ENCODE results near the gene TEAD1. TPM values are rescaled to one million over a fixed set of nuclear protein-coding genes. Genes with fewer than 3 reads are reported as not detected.

TEAD1 gene
- total RNA-seq, 6 experiments from 2014 or later = 218 to 252 (median 227) TPM

GRCh38 chr11:12684816-12685215 lies 10.6 kb downstream of the TEAD1 start:
- Mint-ChIP-seq H3K27me3 (ENCODE audit: insufficient read depth) (peaks cover 9% of the 10 kb centered on the region), H3K27ac (peak overlapping the region; percentile 78), H3K4me3 (peak overlapping the region; percentile 81), H3K36me3 (ENCODE audit: low read depth) (peaks cover 43% of the 10 kb centered on the region), H3K9me3 (no peaks in the 10 kb centered on the region), H3K4me1 (ENCODE audit: low read depth) (peaks cover 100% of the 10 kb centered on the region)
- DNase-seq = no peak
- TF ChIP-seq, protein P1, sequence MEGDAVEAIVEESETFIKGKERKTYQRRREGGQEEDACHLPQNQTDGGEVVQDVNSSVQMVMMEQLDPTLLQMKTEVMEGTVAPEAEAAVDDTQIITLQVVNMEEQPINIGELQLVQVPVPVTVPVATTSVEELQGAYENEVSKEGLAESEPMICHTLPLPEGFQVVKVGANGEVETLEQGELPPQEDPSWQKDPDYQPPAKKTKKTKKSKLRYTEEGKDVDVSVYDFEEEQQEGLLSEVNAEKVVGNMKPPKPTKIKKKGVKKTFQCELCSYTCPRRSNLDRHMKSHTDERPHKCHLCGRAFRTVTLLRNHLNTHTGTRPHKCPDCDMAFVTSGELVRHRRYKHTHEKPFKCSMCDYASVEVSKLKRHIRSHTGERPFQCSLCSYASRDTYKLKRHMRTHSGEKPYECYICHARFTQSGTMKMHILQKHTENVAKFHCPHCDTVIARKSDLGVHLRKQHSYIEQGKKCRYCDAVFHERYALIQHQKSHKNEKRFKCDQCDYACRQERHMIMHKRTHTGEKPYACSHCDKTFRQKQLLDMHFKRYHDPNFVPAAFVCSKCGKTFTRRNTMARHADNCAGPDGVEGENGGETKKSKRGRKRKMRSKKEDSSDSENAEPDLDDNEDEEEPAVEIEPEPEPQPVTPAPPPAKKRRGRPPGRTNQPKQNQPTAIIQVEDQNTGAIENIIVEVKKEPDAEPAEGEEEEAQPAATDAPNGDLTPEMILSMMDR (IDR thresholded peaks at IDR 0.05) = no peak

DNA sequence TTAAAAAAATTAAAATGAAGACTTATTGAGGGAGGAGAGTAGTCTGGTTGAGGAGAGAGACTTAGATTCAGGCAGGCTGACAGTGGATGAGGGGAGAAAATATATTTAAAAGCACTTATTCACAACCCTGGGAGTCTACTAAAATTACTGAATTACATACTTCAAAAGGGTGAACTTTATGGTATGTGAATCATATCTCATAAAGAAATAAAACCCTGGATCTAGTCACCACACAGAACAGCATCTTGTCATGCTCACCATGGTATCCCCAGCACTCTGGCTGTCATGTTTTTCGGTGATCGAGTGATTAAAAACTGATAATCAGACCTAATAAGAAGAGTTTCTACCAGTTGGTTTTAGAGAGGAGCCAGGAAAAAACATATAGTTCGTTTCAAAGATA lies 11.0 kb downstream of the TEAD1 start:
- Mint-ChIP-seq H3K36me3 (ENCODE audit: low read depth) (peaks cover 44% of the 10 kb centered on the region), H3K27me3 (ENCODE audit: insufficient read depth) (peaks cover 7% of the 10 kb centered on the region), H3K27ac (peak overlapping the region; percentile 78), H3K4me3 (peak overlapping the region; percentile 81), H3K4me1 (ENCODE audit: low read depth) (peaks cover 100% of the 10 kb centered on the region), H3K9me3 (no peaks in the 10 kb centered on the region)
- no peak for DNase-seq
- TF ChIP-seq, protein P1 (IDR thresholded peaks at IDR 0.05) = no peak

DNA sequence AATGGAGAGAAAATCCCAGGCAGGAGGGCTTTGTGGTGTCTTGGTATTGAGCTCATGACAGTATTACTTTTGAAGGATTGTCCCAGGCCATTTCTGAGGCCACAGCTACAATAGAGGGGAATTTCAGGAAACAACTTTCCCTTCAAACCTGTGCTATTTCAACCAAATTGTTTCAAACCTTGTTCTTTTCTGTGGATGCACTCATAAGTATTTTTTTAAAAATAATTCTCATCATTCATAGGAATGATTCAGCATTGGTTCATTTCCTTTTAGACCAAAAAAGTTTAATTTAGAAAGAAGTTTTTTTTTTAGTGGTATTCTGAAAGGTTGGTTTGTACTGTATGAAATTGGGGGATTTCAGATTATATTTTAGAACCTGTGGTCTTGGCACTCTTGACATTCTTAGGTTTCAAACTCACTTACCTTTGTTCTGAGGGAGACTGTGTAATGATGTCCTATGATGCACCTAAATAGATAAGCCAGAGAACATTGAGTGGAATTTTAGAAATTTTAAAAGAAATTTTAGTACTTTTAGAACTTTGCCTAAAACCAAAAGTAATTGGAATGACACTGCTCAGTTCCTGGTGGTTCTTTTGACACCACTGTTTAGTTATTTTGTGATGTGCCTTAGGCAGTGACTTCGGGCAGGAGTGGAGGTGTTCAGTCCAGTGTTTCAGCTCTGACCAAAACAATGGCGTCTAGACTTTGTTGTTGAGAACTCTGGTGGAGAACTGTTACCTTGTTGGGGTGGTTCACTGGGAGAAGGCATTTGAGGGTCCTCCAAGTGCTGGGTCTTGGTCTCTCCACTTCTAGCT lies 12.2 kb downstream of the TEAD1 start:
- Mint-ChIP-seq H3K9me3 (no peaks in the 10 kb centered on the region), H3K4me1 (ENCODE audit: low read depth) (peaks cover 100% of the 10 kb centered on the region), H3K36me3 (ENCODE audit: low read depth) (peaks cover 45% of the 10 kb centered on the region), H3K4me3 (peak overlapping the region; percentile 81), H3K27ac (peak overlapping the region; percentile 78), H3K27me3 (ENCODE audit: insufficient read depth) (0 out of 2 replicates have a peak, but pooled peaks cover 3% of the 10 kb centered on the region)
- DNase-seq = no peak
- TF ChIP-seq, protein P1 (IDR thresholded peaks at IDR 0.05) = no peak

DNA sequence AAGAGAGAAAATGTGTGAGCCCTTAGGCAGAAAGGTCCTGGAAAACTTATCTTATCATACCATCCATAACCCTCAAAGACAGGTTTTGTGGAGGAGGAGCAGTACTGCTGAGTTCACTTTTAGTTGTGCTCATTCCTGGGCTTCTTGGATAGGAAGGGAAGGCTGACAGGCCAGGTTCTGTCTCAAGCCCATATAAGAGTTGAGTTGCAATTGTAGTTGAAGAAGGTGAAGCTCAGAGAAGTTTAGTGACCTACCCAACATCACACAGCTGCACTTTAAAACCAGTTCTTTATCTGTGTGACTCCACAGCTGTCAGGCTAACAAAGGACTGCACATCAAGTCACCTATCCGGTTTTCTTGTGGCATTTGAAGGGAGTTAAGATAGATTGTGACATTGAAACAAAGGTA lies 13.0 kb downstream of the TEAD1 start:
- H3K4me1 Mint-ChIP-seq (ENCODE audit: low read depth) = peaks cover 100% of the 10 kb centered on the region
- H3K4me3 Mint-ChIP-seq = peak overlapping the region; percentile 81
- 0 out of 2 replicates have a peak, but pooled peaks cover 3% of the 10 kb centered on the region for H3K27me3 Mint-ChIP-seq (ENCODE audit: insufficient read depth)
- peaks cover 38% of the 10 kb centered on the region for H3K36me3 Mint-ChIP-seq (ENCODE audit: low read depth)
- H3K9me3 Mint-ChIP-seq = no peaks in the 10 kb centered on the region
- H3K27ac Mint-ChIP-seq = peak overlapping the region; percentile 78
- TF ChIP-seq, protein P1 (IDR thresholded peaks at IDR 0.05) = no peak
- DNase-seq = no peak

GRCh38 chr11:12687740-12688139 lies 13.5 kb downstream of the TEAD1 start:
- Mint-ChIP-seq H3K4me1 (ENCODE audit: low read depth) (peaks cover 100% of the 10 kb centered on the region), H3K36me3 (ENCODE audit: low read depth) (peaks cover 33% of the 10 kb centered on the region), H3K9me3 (no peaks in the 10 kb centered on the region), H3K4me3 (peak overlapping the region; percentile 27), H3K27ac (peak overlapping the region; percentile 78), H3K27me3 (ENCODE audit: insufficient read depth) (0 out of 2 replicates have a peak, but pooled peaks cover 3% of the 10 kb centered on the region)
- DNase-seq = no peak
- TF ChIP-seq, protein P1 (IDR thresholded peaks at IDR 0.05) = no peak

All from HFFc6 (cell line).